GM21390 (cell line): ENCODE measurements around the gene BGN.

Experiments used
- ATAC-seq: cut with Tn5 transposase; IDR thresholded peaks from one replicate; pipeline ENCODE4 v1.9.1; 2021; ENCODE audit not compliant: unreplicated experiment

Gene BGN

DNA sequence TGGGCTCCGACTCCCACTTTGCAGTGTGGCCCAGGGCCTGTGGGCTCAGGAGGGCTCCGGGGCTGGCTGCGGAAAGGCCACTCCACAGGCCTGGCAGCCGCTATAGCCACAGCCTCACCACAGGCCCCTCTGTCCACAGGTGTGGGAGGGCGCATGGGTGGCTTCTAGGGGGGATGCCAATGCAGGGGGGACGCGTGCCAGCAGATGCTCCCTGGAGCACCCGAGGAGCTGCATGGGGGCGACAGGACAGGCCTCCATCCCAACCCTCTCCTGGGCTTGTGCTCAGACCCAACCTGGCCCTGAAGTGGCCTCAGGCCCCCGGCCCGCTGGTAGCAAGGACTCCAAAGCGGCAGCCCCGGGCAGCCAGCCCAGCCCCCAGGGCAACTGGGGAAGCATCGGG lies 8.0 kb downstream of the BGN start:
- ATAC-seq: no peak

DNA sequence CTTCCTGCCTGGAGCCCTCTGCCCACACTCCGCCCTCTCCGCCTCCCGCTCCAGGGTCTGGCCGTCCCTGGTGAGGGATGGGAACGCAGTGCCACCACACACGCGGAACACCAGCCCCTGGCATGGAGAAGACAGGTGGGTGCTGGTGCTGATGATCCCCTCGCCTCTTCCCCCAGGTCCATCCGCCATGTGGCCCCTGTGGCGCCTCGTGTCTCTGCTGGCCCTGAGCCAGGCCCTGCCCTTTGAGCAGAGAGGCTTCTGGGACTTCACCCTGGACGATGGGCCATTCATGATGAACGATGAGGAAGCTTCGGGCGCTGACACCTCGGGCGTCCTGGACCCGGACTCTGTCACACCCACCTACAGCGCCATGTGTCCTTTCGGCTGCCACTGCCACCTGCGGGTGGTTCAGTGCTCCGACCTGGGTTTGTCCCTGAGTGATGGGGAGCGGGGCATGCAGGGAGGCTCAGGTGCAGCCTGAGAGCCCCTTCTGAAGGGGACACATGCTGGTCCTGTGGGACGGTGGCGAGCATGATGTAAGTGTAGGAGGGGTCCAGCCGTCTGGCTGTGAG lies 9.8 kb downstream of the BGN start:
- no peak for ATAC-seq

GRCh38 chrX:153505361-153505760 lies 10.6 kb downstream of the BGN start:
- no peak for ATAC-seq

GRCh38 chrX:153507484-153508178 lies 12.9 kb downstream of the BGN start:
- ATAC-seq: peak; percentile 89

GRCh38 chrX:153509592-153509991 lies 14.8 kb downstream of the BGN start:
- no peak for ATAC-seq

- no peak for ATAC-seq
Measured at GRCh38 chrX:153510383-153510782, 15.6 kb downstream of the BGN start.

- ATAC-seq: no peak
Measured at GRCh38 chrX:153511784-153512500, 17.2 kb downstream of the BGN start.

GRCh38 chrX:153512501-153512893 lies 17.7 kb downstream of the BGN start:
- ATAC-seq: no peak

- no peak for ATAC-seq
Measured at GRCh38 chrX:153513265-153513664, 18.5 kb downstream of the BGN start.

GRCh38 chrX:153514259-153514658 lies 19.5 kb downstream of the BGN start:
- no peak for ATAC-seq

- ATAC-seq: no peak
Measured at GRCh38 chrX:153515435-153515834, 20.7 kb downstream of the BGN start.

DNA sequence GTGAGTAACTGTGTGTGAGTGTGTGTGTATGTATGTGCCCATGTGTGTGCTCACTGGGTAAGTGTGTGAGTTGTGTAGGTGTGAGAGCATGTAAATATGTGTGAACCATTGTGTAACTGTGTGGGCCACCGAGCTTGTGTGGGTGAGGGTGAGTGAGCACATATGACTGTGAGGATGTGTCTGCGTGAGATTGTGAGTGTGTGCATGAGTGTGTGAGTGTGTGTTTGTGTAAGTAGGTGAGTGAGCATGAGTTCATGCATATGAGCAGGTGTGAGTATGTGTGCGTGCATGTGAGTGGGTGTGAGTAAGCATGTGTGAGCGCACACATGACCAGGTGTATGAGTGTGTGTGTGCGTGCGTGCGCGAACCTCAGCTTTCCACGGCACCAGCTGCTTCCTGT lies 21.3 kb downstream of the BGN start:
- ATAC-seq: no peak

DNA sequence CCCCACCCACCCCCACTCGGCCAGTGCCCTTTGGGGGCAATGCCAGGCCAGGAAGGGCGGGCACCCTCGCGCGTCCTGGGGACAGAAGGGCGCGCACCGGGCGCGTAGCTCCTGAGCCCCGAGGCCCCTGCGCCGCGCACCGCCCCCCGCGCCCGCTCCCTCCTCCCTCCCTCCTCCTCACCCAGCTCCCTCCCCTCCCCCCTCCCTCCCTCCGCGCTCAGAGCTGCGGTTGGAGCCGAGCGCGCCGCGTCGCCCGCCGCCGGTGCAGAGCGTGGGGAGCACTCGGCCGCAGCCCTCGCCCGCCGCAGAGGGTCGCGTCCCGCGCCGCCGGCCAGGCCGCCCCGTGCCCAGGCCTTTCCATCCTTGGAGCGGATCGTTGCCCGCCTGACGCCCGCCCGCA lies 22.6 kb downstream of the BGN start, which contains the start of gene ATP2B3:
Gene ATP2B3 (plus strand): TSS at position 220 of the 400 bp plus-strand sequence. CDS start 18,606 bp downstream, outside the sequence.
- no peak for ATAC-seq

DNA sequence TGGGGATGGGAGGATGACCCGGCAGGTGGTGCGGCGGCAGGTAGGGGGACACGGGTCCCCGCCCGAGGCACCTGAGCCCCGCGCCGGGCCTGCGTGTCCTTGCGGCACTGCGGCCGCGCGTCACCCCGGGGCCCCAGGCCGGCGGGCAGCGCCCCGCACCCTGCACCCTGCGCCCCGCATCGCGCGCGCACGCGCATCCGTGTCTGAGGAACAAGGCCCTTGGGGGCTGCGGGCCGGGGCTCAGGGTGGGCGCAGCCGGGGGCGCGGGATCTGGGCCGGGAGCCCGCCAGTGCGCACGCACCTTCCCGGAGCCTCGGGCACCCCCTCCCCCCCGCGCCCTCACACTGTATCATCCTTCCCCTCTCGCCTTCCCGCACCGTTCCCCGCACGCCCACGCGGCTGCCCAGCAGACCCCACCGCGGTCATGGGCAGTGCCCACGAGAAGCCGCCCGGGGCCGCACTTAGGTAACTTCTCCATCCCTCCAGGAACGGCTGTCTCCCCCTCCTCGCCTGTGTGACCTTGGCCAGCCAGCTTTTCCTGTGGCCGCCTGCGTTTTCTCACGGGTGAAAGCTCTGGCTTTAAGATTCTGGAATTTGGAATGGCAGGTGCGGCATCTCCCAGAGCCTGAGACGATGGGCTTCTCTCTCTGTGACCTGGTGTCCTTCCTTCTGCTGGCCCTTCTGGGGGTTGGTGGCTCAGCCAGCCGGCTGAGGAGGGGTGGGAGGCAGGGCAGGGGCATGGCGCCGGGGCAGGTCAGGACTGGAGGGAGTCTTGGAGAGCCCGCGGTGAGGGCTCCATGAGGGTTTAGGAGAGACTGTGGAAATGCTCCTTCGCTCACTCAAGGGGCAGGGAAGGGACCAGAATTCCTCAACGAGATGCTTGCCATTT lies 23.4 kb downstream of the BGN start:
- no peak for ATAC-seq

- no peak for ATAC-seq
Measured at GRCh38 chrX:153519569-153520286, 24.9 kb downstream of the BGN start.

DNA sequence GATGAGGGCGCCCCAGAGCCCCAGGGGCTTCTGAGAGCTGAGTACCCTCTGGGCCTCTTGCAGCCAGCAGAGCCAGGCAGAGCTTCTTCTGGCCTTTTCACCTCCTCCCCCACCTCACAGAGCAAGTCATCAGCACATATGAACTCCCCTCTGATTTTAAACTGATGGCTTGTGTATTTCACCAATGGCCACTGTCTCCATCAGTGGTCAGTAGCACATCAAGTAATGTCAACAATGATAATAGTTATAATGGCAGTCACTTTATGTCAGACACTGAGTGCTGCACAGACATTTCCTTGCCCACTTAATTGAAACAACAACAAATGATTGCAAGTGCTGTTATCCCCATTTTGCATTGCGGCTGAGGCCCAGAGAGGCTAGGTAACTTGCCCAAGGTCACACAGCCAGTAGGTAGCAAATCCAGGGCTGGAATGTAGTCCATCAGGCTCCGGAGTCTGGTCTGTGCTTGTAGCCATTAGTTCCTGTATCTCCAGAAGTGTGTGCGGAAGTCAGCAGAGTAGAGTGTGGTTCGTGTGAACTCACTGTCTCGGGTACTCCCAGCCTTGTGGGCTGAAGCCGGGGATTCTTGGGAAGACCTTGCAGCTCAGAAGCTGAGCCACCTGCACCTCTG lies 25.6 kb downstream of the BGN start:
- no peak for ATAC-seq

DNA sequence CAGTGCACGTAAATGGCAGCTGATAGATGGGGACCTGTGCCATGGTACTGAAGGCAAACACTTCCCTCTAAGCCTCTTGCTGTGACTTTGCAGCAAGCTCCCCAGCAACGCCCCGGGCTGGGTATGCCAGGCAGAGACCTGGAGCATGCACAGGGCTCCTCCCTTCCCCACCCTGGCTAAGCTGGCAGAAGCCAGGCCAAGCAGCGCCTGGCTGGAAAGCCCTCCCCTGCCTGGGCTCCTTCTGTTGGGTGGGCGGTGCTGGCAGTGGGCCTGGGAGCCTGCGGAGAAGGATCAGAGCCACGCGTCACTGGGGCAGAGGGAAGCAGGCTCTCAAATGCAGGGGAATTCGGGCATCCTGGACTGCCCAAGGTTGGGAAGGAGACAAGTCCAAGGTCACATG lies 26.3 kb downstream of the BGN start:
- ATAC-seq: no peak

DNA sequence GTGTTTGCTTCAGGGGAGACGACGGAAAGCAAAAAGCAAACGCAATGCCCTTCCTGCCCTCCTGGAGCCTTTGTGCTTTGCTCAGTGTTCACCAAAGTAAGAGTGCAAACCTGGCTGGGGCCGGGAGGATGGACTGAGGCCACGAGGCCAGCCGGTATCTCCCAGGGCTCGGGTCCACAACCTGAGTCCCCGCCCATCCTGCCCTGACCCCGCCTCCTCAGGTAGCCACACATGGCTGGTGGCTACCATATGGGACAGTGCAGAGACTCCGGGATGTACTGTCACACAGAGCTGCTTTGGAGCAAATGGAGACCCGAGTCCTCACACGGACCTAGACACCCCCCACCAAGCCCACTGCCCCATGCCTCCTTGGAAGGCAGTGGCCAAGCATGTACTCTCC lies 27.5 kb downstream of the BGN start:
- ATAC-seq: no peak

GRCh38 chrX:153523269-153523668 lies 28.5 kb downstream of the BGN start:
- no peak for ATAC-seq

- ATAC-seq: no peak
Measured at GRCh38 chrX:153524234-153524633, 29.5 kb downstream of the BGN start.
